ENCODE measurements around the gene MINAR1.
"Not testable (repeated sequence)": the region's sequence is repeated elsewhere in the genome, so short reads cannot be mapped to it uniquely, and the experiment has no call there.

The MINAR1 gene

DNA sequence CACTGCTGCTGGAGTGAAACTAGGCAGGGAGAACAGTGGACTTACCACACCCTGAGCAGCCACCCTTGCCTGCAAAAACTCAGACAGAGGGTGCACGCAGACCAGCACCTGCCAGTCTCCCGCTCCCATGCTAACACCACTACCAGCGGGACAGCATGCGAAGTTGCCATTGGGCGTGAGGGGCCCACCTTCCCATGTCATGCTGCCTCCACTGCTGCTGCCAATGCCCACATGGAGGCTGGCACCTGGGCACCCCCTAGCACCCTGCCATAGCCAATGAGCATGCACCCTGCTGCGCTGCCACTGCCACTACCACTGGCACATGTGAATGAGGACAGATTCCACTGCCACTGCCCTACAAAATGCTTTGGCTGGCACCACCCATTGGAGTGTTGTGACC, 19.7 kb upstream of the MINAR1 start:
- in situ Hi-C loops (cut with HindIII; ENCODE audit: low pct_unique_long_range_greater_than_20kb, low sequenced_read_pairs), result no loop called here
- no peak for DNase-seq (ENCODE audit: low read depth in 1 of 2, low spot score in 1 of 2)
- TF ChIP-seq JUND (IDR thresholded peaks at IDR 0.05; ENCODE audit: low read depth), result no peak

- no peak for DNase-seq (ENCODE audit: low read depth in 1 of 2, low spot score in 1 of 2)
- TF ChIP-seq JUND (IDR thresholded peaks at IDR 0.05; ENCODE audit: low read depth), result no peak
- in situ Hi-C loops (cut with HindIII; ENCODE audit: low pct_unique_long_range_greater_than_20kb, low sequenced_read_pairs), result no loop called here
Observed at GRCh38 chr15:79416876-79417275, 15.3 kb upstream of the MINAR1 start.

GRCh38 chr15:79418693-79419279, 13.3 kb upstream of the MINAR1 start:
- in situ Hi-C loops (cut with HindIII; ENCODE audit: low pct_unique_long_range_greater_than_20kb, low sequenced_read_pairs), result no loop called here
- TF ChIP-seq JUND (IDR thresholded peaks at IDR 0.05; ENCODE audit: low read depth), result no peak

DNA sequence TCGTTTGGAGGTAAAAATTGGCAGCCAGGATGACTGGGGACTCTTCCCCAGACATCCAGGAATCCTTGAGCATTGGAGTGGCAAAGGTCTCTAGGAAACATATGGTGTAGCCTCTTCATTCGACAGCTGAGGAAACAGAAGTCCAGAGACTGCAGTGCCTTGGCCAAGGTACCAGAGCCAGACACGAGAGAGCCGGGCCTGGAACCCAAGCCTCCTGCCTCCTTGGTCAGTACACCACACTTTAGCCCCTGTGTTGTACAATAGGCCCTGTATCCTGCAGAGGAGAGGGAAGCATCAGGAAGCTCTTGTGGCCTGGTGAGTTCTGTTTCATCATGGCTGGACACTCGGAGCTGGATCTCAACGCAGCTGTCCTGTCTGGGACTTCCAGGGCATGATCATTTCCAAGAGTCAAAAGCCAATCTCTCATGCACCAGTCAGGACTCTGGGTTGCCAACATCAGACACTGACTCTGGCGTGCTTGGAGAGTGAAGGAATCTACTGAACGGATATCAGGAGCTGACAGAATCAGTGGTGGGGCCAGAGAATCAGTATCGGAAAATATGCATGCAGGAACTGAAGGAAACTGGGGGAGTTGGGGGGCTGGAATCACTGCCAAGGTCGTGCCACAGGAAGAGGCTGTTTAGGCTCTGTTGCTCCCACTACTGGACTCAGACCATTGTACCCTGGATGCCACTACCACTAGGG, 6.4 kb upstream of the MINAR1 start:
- in situ Hi-C loops (cut with HindIII; ENCODE audit: low pct_unique_long_range_greater_than_20kb, low sequenced_read_pairs), result no loop called here
- TF ChIP-seq JUND (IDR thresholded peaks at IDR 0.05; ENCODE audit: low read depth), result no peak
- no peak for DNase-seq (ENCODE audit: low read depth in 1 of 2, low spot score in 1 of 2)

More at GRCh38 chr15:79418693-79419279, 13.3 kb upstream of the MINAR1 start:
- no peak for DNase-seq (ENCODE audit: low read depth in 1 of 2, low spot score in 1 of 2)

GRCh38 chr15:79426899-79427298, 5.2 kb upstream of the MINAR1 start:
- in situ Hi-C loops (cut with HindIII; ENCODE audit: low pct_unique_long_range_greater_than_20kb, low sequenced_read_pairs); DNase-seq (ENCODE audit: low read depth in 1 of 2, low spot score in 1 of 2): not testable (repeated sequence)

DNA sequence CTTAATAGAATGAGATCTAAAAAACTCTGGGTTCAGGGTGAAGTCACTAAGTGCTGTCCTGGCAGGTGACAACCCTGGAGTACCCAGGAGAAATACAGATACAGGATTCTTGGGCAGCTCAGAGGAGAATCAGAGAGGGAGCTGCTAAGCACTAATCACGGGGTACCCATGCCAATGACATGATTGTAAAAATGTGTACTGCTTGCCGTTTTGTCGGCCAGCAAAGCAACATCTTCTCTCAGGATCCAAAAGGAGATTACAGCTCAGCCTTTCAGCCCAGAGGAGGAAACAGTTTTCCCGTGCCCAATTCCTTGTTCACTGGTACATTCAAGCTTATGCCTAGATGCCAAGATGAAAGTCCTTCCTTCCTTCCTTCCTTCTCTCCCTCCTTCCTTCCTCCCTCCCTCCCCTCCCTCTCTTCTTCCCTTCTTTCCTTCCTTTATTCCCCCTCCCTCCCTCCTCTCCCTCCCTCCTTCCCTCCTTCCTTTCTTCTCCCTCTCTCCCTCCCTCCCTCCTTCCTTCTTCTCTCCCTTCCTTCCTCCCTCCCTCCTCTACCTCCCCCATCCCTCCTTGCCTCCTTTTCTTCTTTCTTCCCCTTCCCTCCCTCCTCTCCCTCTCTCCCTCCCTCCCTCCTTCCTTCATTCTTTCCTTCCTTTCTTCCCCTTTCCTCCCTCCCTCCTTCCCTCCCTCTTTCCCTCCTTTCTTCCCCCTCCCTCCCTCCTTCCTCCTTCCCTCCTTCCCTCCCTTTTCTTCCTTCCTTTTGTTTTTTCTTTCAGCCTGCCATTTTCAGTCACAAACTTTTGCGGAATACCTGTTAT, 4.1 kb upstream of the MINAR1 start:
- in situ Hi-C loops (cut with HindIII; ENCODE audit: low pct_unique_long_range_greater_than_20kb, low sequenced_read_pairs), result no loop called here
- no peak for TF ChIP-seq JUND (IDR thresholded peaks at IDR 0.05; ENCODE audit: low read depth)

DNA sequence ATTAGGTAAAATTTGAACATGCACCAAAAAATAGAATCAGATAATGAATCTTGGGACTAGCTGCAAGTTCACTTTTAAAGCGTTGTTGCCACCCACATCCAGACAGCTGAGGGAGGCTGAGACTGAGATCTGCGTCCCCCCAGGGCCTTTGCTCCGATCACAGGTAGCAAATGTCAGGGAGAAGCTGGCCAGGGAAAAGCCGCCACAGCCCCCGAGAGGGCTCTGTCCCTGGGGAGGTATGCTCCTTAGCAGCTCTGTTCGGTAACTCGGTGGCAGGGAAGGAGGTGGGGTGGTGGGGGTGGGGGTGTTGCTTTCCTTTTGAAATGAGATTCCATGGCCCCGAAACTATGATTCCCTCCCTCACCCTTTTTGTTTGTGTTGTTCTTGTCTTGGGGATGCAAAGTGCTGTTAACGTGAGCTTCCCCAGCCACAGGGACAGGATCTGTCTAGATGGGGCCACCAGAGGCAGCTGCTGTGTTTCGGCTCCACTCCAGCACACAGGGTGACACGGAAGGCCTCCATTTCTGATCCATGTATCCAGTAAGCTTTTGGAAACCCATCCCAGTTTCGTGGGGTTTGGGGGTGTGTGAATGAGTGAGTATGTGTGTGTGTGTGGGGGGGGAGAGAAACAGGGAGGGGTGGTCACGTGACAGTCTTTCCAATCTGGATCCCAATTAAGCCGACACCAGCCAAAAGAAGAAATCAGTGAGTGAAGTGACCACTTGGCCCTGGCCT, 1.1 kb upstream of the MINAR1 start:
- DNase-seq (ENCODE audit: low read depth in 1 of 2, low spot score in 1 of 2), result no peak
- in situ Hi-C loops (cut with HindIII; ENCODE audit: low pct_unique_long_range_greater_than_20kb, low sequenced_read_pairs), result no loop called here
- no peak for TF ChIP-seq JUND (IDR thresholded peaks at IDR 0.05; ENCODE audit: low read depth)

More for the DNA sequence above, 4.1 kb upstream of the MINAR1 start:
- no peak for DNase-seq (ENCODE audit: low read depth in 1 of 2, low spot score in 1 of 2)

DNA sequence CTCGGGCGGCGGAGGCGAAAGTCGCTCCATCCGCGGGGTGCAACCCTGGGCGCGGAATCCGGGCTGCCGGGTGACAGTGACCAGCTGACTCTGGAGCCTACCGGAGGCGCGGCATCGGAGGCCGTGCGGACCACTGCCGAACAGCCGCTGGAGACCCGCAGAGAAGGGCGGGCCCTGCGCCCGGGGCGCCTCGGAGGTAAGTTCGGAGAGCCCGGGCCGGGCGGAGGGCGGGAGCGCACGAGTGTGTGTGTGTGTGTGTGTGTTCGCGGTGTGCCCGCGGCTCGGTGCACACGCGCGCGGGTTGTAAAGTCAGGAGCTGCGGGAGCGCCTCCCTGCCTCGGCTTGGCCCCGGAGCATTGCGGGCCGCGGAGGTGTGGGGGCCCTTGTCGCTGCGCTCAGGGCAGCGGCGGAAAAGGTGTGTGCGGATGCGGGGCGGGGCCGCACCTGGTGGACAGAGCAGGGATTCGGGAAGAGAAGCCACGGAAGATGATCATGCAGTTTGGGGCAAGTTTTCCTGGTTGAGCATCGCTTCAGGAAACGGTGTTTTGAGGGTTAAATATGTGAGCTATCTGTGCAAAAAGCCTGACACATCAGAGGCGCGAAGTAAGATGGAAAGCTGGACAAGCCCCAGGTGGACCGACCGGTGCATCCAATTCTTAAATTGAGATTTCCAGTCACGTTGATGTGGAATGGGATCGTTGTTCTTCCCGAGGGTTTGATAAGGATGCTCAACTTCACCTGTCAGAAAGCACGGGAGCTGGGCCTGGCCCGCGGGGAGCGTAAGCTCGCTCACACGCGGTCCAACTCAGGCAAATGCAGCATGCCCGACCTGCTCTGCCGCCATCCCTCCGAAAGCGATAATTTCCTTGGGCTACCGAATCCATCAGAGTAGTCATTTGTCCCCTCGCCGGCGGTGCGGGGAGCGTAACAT, 474 bp downstream of the MINAR1 start:
- in situ Hi-C loops (cut with HindIII; ENCODE audit: low pct_unique_long_range_greater_than_20kb, low sequenced_read_pairs), result no loop called here
- no peak for TF ChIP-seq JUND (IDR thresholded peaks at IDR 0.05; ENCODE audit: low read depth)
- DNase-seq (ENCODE audit: low read depth in 1 of 2, low spot score in 1 of 2), result no peak

- in situ Hi-C loops (cut with HindIII; ENCODE audit: low pct_unique_long_range_greater_than_20kb, low sequenced_read_pairs), result no loop called here
- DNase-seq (ENCODE audit: low read depth in 1 of 2, low spot score in 1 of 2), result no peak
- no peak for TF ChIP-seq JUND (IDR thresholded peaks at IDR 0.05; ENCODE audit: low read depth)
Observed at GRCh38 chr15:79433276-79433990, 1.3 kb downstream of the MINAR1 start.

DNA sequence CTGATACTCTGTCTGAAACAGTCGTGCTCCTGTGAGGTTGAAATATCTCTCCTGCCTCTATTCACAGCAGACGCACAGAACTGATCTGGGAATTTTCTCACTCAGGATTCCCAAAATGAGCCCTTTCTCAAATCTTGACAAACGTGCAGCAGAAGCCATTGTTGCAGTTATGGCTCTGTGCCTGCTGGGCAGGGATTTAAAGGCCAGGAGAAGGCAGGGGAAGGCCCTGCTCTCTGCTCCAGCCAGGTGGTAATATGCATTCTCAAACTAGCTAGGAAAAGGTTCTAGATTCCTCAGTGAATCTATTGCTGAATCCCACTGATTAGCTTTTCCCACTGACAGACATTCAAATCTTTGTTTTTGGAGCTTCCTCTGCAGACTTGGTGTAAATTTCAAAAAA, 2.2 kb downstream of the MINAR1 start:
- in situ Hi-C loops (cut with HindIII; ENCODE audit: low pct_unique_long_range_greater_than_20kb, low sequenced_read_pairs), result no loop called here
- TF ChIP-seq JUND (IDR thresholded peaks at IDR 0.05; ENCODE audit: low read depth), result no peak
- no peak for DNase-seq (ENCODE audit: low read depth in 1 of 2, low spot score in 1 of 2)

Data from T47D (cell line).